Activated CD8-positive, alpha-beta memory T cell treated with anti-CD3 and anti-CD28 coated beads for 4 hours (primary cell): Measurements from ENCODE around the gene CNTNAP2.

Source experiments
- DNase-seq, 2 donors: peaks; one replicate each; pipeline ENCODE4 v3.0.0-alpha.2; 2020; ENCODE audit warnings: low read depth in 2 of 2

The CNTNAP2 gene

GRCh38 chr7:147478796-147479195 is 1362.2 kb downstream of the CNTNAP2 start:
- DNase-seq, result no peak

DNA sequence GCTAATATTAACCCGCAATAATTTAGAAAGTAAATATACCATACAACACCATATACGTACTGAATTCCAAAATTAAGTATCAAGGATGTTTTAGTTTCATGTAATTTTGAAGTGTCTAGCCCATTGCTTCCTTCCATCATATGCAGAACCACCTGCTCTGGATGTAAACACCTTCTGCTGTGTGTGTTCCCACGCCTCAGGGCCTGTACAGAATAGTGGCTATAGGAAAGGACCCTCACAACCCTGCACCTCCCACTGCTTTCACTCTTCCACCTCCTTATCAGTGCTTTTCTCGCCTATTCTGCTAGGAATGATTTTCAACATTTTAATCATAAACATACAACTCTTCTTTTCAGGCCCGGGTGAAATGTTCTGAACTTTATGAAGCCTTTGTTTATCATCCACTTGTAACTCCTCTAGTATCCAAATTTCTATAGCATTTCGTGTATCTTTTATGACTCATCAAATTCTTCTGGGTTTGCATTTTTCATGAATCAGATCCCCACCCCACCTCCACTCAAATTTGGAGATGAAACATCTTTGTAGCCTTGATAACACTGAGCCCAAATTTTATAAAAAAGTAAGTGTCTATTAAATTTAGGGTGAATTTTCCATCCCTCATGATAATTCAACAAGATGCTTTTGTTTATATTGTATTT is 1367.2 kb downstream of the CNTNAP2 start:
- DNase-seq, result no peak

- DNase-seq, result no peak
These were observed 1369.1 kb downstream of the CNTNAP2 start for GRCh38 chr7:147485660-147486210.

DNA sequence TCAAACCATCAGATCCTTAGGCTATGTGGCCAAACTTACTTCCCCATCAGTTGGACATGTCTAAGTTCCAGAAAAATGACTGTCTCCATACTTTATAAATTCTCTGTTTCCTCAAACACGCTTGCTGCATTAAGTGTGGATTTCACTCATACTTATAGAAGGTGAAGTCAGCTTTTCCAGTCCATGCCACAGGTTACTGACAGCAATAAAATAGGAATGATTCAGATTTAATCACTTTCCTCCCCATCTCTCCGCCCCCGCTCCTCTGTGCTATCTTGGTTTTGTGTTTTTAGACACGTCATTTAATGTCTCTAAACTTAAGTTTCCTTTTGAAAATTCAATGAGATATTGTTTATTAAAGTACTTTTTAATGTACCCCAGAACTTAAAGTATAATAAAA is 1376.0 kb downstream of the CNTNAP2 start:
- no peak for DNase-seq

DNA sequence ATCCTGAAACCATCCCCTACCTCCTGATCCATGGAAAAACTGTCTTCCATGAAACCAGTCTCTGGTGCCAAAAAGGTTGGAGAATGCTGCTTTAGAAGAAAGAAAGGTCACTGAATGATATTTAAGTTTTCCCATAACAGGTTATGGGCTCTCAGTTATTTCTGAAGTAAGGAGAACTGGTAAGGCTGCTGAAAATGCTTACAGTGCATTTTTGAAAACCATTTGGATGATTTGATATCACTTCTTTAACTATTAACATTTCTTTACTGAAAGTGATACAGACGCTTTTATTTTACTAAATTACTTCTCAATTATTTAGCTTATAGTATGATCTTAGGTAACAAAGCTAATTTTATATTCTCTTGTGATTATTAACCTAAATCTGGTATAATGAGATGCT is 1379.6 kb downstream of the CNTNAP2 start:
- no peak for DNase-seq

GRCh38 chr7:147497246-147497645 is 1380.6 kb downstream of the CNTNAP2 start:
- DNase-seq, result no peak

- no peak for DNase-seq
These were observed 1381.5 kb downstream of the CNTNAP2 start for GRCh38 chr7:147498081-147498480.

DNA sequence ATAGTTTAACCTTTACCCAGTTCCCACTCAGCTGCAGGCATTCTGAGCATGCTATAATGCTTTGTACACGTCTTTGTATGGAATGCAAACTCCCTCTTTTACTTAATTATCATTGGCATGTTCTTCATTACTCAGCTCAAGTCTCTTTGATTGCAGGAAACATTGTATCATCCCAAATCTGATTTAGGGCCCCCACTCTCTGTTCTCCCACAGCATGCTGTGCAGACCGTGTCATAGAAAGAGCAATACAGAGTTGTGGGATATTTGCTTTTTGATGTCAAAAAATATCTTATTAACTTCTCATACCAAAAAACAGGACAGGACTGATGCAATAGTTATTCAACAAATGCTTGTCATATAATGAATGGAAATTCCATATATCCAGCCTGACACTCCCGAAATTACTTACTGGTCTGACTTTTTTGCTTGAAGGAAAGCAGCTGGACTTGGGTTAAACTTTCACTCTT is 1392.5 kb downstream of the CNTNAP2 start:
- DNase-seq, result no peak

DNA sequence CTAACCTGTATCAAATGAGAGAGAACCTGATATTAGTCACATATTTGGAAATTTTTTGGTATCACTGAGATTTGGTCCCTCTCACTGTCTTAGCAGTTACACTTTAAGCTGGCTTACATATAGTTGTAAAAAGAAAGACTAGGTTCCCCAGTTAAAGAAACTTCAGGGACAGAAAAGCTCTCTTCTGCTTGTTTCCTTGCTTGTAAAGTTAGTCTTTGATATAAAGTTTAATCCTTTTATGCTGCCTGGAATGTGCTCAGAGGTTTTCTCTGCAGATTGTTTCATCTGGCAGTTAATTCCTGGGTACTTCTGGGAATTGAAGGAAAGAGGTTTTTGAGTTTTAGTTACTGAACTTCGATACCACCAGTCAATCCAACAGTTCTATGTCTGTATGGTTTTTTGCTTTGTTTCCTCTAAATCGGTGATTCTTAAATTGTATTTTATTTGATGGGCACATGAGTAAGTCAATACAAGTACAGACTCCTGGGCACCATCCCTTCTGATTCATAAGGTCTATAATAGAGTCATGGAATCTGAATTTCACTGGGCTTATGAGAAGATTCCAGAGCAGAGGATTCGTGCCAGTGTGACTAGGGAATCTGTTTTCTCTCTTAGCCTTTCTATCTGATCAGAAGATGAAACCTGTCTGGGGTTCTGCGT is 1393.1 kb downstream of the CNTNAP2 start:
- no peak for DNase-seq

DNA sequence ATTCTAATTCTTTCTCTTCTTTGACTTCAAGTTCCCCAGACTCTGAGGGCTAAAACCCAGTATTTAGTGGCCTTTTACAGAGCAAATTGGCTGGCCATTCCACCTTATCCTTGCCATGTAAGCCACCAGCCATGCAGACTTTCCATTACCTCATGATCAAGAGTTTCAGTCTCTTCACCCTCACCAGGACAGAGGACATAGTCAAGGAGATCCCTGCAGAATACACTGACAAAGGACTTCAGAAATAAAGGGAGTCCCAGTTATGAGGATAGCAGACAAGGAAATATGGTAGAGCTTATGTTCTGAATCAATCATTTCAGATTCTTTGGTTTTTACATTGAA is 1393.6 kb downstream of the CNTNAP2 start:
- no peak for DNase-seq

- no peak for DNase-seq
These were observed 1394.3 kb downstream of the CNTNAP2 start for GRCh38 chr7:147510923-147511322.

DNA sequence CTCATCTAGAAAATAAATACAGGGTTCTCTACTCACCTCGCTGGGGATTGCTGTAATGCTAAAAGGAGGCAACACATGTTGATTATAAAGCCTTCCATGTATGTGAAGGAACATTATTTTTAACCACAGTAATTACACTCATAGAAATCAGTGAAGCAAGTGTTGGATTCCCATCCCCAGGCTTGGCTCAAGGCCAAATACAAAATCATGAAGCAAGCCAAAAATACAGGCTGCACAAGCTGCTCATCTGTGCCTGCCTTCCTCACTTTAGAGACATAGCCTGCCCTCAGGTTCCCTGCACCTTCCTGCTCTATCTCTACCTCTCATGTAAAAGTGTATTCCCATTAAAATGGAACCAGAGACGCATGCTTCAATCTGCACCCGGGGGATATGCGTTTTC is 1396.8 kb downstream of the CNTNAP2 start:
- no peak for DNase-seq

DNA sequence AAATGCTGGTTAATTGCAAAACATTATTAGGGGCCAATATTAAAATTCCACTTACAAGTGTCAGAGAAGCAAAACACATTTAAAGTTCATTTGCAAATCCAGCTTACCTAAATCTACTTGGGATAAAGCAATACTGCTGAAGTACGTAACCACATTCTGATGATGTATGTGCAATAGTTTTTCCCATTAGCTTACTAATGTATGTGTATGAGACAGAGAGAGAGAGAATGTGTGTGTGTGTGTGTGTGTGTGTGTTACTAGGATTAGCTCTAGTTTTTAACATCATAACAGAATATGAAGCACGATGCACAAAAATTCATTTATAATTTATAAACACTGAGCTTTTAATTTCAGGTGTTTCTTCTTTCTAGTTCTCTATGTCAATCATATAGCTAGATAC is 1399.8 kb downstream of the CNTNAP2 start:
- no peak for DNase-seq

- DNase-seq, result no peak
These were observed 1402.5 kb downstream of the CNTNAP2 start for GRCh38 chr7:147519062-147519461.

DNA sequence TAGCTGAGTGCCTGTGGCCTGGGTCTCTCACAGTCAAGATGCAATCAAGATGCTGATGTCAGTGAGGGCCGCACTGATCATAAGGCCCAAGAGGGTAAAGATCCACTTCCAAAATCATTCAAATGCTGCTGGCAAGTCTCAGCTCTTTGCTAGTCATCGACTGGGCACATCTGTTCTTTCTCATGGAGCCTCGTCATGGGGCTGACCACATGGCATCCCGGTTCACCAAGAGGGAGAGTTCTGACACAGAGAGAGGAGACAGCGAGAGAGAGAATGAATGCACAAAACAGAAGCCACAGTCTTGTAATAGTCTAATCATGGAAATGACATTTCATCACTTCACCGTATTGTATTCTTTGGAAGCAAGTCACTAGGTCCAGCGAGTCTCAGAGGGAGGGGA is 1406.5 kb downstream of the CNTNAP2 start:
- DNase-seq, result no peak

DNA sequence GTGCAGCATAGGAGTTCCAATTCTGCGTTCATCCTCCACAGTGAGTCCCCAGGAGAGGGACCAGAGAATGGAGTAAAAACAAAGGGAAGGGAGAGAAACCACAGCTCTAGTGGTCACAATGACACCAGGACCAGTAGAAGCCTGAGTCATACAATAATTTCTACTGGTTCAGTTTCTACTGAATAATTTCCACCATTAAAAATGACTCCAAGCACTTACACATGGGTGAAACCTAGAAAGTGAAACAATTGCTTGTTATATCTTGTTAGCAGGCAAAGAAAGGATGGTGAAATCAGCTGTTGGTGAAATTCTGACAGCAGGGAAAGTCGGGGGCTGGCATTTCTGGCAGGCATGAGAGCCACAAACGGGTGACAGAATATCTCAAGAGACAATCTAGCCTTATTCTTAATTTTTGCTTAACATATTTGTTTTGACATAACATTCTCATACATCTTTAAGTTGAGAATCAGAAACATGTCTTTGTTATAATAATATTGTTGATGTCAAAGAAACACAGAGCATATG is 1408.2 kb downstream of the CNTNAP2 start:
- no peak for DNase-seq

- DNase-seq, result no peak
These were observed 1408.7 kb downstream of the CNTNAP2 start for GRCh38 chr7:147525325-147525724.

- no peak for DNase-seq
These were observed 1419.1 kb downstream of the CNTNAP2 start for GRCh38 chr7:147535701-147536111.

DNA sequence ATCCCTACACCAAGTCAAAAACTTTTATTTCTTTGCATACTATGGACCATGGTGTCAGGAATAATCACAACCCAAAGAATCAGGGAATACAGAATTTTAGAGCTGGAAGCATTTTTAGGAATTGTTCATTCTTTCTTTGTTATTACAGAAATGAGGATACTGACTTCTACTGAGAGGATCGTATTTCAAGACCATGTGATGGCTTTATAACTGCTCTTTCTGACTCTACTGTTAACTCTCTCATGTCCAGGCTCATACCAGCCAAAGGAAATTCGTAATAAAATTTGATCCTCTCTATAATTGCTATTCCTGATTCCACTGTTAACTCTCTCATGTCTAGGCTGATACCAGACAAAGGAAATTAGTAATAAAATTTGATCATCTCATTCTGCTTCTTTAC is 1423.1 kb downstream of the CNTNAP2 start:
- no peak for DNase-seq

GRCh38 chr7:147540743-147541142 is 1424.1 kb downstream of the CNTNAP2 start:
- DNase-seq, result no peak

DNA sequence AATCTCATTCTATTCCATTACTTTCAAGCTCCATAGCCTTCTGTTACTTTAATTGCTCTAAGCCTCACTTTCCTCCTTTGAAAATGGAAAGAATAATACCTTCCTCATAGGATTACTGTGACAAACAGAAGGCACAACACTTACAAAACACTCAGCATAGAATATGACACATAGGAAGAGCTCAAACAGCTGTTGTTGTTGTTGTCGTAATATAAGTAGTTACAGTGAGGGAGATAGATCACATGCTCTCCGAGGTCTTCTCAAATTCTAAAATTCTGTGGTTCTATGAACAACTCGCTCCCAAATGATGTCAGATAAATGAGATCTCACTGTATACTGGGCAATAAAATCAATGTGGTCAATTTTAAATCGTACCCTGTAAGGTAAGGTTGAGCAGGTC is 1424.7 kb downstream of the CNTNAP2 start:
- DNase-seq, result no peak

DNA sequence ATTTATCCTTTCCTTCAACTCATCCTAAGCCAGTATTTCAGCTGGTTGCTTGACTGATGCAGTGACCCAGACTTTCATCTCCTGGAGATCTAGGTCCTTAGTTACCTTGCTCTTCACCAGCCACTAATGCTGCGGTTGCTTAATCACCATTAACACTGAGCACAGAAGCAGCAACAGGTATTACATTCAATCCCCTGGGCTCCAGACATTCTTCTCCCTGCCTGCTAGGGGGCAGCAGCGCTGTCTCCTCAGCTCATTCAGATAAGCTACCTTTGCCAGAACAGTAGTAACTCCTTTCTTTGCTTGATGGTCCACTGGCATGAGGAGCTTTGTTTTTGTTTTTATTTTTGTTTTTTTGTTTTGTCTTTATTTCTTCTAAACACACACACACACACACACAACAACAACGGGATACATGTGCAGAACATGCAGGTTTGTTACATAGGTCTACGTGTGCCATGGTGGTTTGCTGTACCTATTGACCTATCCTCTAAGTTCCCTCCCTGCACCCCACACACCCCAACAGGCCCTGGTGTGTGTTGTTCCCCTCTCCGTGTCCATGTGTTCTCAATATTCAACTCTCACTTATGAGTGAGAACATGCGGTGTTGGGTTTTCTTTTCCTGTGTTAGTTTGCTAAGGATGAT is 1430.8 kb downstream of the CNTNAP2 start:
- DNase-seq, result no peak

GRCh38 chr7:147556317-147556716 is 1439.7 kb downstream of the CNTNAP2 start:
- no peak for DNase-seq
